HG03095 (cell line): ENCODE data around the gene DUSP28.

Source experiments
- ATAC-seq: cut with Tn5 transposase; IDR thresholded peaks from one replicate; pipeline ENCODE4 v1.9.1; 2021; ENCODE audit warnings: moderate library complexity; ENCODE audit not compliant: unreplicated experiment

Gene DUSP28

GRCh38 chr2:240597419-240598181, 37.4 kb downstream of the DUSP28 start:
- ATAC-seq, result no peak

GRCh38 chr2:240598311-240598911, 38.3 kb downstream of the DUSP28 start:
- ATAC-seq, result no peak

GRCh38 chr2:240599141-240599583, 39.0 kb downstream of the DUSP28 start:
- ATAC-seq, result no peak

GRCh38 chr2:240600451-240600961, 40.3 kb downstream of the DUSP28 start:
- no peak for ATAC-seq

- ATAC-seq, result no peak
Measured at GRCh38 chr2:240601061-240601830, 41.1 kb downstream of the DUSP28 start.

- ATAC-seq, result no peak
Measured at GRCh38 chr2:240601831-240602160, 41.6 kb downstream of the DUSP28 start.

GRCh38 chr2:240602266-240603050, 42.3 kb downstream of the DUSP28 start:
- ATAC-seq, result no peak

GRCh38 chr2:240603081-240603835, 43.1 kb downstream of the DUSP28 start:
- no peak for ATAC-seq

- no peak for ATAC-seq
Measured at GRCh38 chr2:240603846-240604245, 43.7 kb downstream of the DUSP28 start.

- no peak for ATAC-seq
Measured at GRCh38 chr2:240604291-240604938, 44.3 kb downstream of the DUSP28 start.

- ATAC-seq, result no peak
Measured at GRCh38 chr2:240604939-240605716, 45.0 kb downstream of the DUSP28 start.

- ATAC-seq, result no peak
Measured at GRCh38 chr2:240605867-240606743, 45.9 kb downstream of the DUSP28 start.

- no peak for ATAC-seq
Measured at GRCh38 chr2:240611601-240612210, 51.5 kb downstream of the DUSP28 start.
